GM10266 (cell line): ENCODE measurements around the gene ABHD4.
A peak's percentile ranks its signal among the peaks of the same experiment; 100 is the strongest.

Experiments used
- DNase-seq: peaks from one replicate; pipeline ENCODE4 v3.0.0; 2012; ENCODE audit errors: extremely low spot score
- CTCF ChIP-seq: IDR thresholded peaks from 2 replicates; pipeline ENCODE4 v1.5.1; 2012; ENCODE audit warnings: mild to moderate bottlenecking, low read depth; ENCODE audit not compliant: control insufficient read depth, insufficient read depth; ENCODE audit errors: missing control alignments

Gene ABHD4

GRCh38 chr14:22557846-22558220 lies 40.3 kb upstream of the ABHD4 start:
- no peak for TF ChIP-seq CTCF
- DNase-seq: no peak

GRCh38 chr14:22558221-22558913 lies 39.7 kb upstream of the ABHD4 start:
- TF ChIP-seq CTCF: no peak
- DNase-seq: no peak

- DNase-seq: no peak
- TF ChIP-seq CTCF: no peak
Observed at GRCh38 chr14:22559041-22559440, 39.1 kb upstream of the ABHD4 start.

GRCh38 chr14:22560662-22561365 lies 37.3 kb upstream of the ABHD4 start:
- TF ChIP-seq CTCF: no peak
- DNase-seq: no peak

- DNase-seq: no peak
- no peak for TF ChIP-seq CTCF
Observed at GRCh38 chr14:22561366-22561660, 36.8 kb upstream of the ABHD4 start.

GRCh38 chr14:22561661-22562579 lies 36.2 kb upstream of the ABHD4 start:
- DNase-seq: peak; percentile 32
- no peak for TF ChIP-seq CTCF

GRCh38 chr14:22563987-22564386 lies 34.1 kb upstream of the ABHD4 start:
- TF ChIP-seq CTCF: no peak
- DNase-seq: no peak
